ENCODE results near the gene IRF4.
"Not testable (repeated sequence)": the region's sequence is repeated elsewhere in the genome, so short reads cannot be mapped to it uniquely, and the experiment has no call there.

Gene IRF4

GRCh38 chr6:422433-423054 lies 31.0 kb downstream of the IRF4 start:
- no peak for DNase-seq

GRCh38 chr6:423055-423798 lies 31.7 kb downstream of the IRF4 start:
- DNase-seq, result no peak

- DNase-seq, result no peak
These were observed 32.3 kb downstream of the IRF4 start for GRCh38 chr6:423799-424345.

GRCh38 chr6:424741-425417 lies 33.3 kb downstream of the IRF4 start:
- no peak for DNase-seq

- not testable (repeated sequence) for DNase-seq
These were observed 33.9 kb downstream of the IRF4 start for GRCh38 chr6:425418-425788.

GRCh38 chr6:426198-426738 lies 34.7 kb downstream of the IRF4 start:
- not testable (repeated sequence) for DNase-seq

GRCh38 chr6:428047-428603 lies 36.6 kb downstream of the IRF4 start:
- no peak for DNase-seq

- DNase-seq, result no peak
These were observed 38.1 kb downstream of the IRF4 start for GRCh38 chr6:429515-430121.

GRCh38 chr6:431504-431903 lies 40.0 kb downstream of the IRF4 start:
- DNase-seq, result no peak

GRCh38 chr6:431986-432385 lies 40.4 kb downstream of the IRF4 start:
- no peak for DNase-seq

- no peak for DNase-seq
These were observed 42.6 kb downstream of the IRF4 start for GRCh38 chr6:434051-434705.

GRCh38 chr6:435441-436307 lies 44.1 kb downstream of the IRF4 start:
- no peak for DNase-seq

- DNase-seq, result no peak
These were observed 44.9 kb downstream of the IRF4 start for GRCh38 chr6:436308-437036.

- no peak for DNase-seq
These were observed 45.5 kb downstream of the IRF4 start for GRCh38 chr6:437037-437392.

GRCh38 chr6:438634-439170 lies 47.1 kb downstream of the IRF4 start:
- DNase-seq, result no peak

GRCh38 chr6:439641-440167 lies 48.2 kb downstream of the IRF4 start:
- no peak for DNase-seq

- no peak for DNase-seq
These were observed 49.8 kb downstream of the IRF4 start for GRCh38 chr6:441126-441920.

- DNase-seq, result no peak
These were observed 52.1 kb downstream of the IRF4 start for GRCh38 chr6:443621-444159.

Data from femur (tissue), 1 donor.